Activated effector memory CD4-positive, alpha-beta T cell treated with anti-CD3 and anti-CD28 coated beads, Interleukin-2, amount 50 U/mL, for 16 hours (primary cell): ENCODE measurements around the gene DGLUCY.
A peak's percentile ranks its signal among the peaks of the same experiment; 100 is the strongest.
"Not testable (repeated sequence)": the region's sequence is repeated elsewhere in the genome, so short reads cannot be mapped to it uniquely, and the experiment has no call there.

ENCODE experiments used
- DNase-seq: peaks from one replicate; pipeline ENCODE4 v3.0.0-alpha.2; 2020

The DGLUCY gene

DNA sequence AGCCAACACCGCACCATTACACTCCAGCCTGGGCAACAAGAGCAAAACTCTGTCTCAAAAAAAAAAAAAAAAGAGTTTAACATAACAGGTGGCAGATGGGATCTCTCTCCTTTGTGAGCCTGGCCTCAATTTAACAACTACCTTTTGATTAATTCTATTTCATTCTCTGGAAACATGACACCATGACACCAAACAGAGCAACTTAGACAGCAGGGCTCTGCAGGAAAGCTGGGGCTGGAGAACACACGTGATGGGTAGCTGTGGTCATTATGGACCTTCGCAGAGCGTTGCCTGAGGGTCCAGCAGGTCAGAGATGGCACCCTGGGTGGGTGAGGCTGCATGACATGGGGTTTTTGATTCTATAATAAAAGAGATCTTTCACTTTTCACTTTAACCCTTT lies 1.7 kb upstream of the DGLUCY start:
- no peak for DNase-seq

DNA sequence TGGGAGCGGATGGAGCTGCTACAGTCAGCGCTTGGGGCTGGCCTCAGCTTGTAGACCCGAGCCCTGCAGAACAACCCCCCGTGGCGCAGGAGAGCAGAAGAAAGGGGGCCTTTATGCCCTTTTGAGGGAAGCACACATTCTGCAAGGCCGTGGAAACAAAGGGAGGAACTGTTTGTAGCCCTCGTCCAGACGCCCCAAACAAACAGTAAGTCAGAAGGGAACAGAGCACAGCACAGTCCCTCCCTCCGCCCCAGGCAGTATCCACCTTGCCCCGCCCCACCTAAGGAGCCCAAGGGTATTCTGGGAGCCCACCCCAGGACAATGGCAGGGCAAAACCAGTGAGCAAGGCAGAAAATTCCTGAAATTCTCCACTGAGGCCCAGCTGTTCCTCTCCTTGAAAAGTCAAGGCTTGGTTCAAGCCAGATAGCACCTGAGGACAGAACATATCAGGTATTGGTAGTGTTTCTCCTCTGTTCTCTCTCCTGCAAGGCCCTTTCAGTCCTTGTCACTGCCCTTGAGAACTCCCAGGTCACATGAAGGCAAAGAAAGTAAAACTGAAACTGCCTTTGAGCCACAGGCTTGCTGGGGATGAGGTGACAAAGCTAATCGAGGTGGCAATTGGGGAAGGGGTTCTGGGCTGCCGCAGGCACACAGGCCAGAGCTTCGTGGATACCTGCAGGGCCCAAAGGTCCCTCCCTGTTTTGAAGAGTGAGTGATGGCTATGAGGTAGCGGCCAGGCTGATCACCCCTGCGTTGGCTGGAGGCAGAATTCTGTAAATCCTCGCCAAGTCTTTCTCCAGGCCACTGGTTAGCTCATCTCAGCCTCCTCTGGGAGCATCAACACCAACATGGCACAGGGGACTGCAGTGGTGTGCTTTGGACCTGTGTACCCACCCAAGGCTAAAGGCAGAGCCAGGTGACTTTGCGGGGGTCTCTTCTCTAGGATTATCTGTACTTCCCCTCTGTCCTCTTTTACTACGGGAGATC lies 499 bp downstream of the DGLUCY start:
- peak; percentile 86 for DNase-seq

DNA sequence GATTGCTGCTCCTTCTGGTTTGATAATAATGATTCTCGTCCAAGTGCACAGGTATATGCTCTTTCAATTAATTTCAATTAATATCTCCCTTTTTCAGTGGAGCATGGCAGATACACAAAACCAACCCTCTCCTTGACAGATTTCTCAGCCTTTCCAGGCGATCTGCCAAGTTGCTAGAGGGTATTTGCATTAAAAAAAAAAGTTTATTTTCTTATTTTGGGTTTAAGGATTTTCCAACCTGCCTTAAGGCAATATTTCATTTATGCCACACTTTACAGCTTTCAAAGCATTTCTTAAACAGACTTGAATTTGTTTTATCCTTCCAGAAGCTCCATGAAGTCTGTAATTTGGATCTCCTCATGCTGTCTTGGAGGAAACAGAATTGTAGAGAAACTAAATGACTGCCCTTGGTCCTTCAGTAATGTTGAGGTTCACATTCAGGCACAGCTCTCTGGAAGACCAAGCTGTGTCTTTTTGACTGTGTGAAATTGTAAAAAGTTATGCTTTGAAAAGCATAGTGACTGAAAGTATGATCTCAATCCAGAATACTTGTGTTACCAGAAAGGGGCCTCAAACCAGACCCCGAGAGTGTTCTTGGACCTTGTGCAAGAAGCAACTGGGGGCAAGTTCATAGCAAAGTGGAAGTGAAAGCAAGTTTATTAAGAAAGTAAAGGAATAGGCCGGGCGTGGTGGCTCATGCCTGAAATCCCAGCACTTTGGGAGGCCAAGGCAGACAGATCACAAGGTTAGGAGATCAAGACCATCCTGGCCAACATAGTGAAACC lies 2.3 kb downstream of the DGLUCY start:
- DNase-seq = peak; percentile 64

DNA sequence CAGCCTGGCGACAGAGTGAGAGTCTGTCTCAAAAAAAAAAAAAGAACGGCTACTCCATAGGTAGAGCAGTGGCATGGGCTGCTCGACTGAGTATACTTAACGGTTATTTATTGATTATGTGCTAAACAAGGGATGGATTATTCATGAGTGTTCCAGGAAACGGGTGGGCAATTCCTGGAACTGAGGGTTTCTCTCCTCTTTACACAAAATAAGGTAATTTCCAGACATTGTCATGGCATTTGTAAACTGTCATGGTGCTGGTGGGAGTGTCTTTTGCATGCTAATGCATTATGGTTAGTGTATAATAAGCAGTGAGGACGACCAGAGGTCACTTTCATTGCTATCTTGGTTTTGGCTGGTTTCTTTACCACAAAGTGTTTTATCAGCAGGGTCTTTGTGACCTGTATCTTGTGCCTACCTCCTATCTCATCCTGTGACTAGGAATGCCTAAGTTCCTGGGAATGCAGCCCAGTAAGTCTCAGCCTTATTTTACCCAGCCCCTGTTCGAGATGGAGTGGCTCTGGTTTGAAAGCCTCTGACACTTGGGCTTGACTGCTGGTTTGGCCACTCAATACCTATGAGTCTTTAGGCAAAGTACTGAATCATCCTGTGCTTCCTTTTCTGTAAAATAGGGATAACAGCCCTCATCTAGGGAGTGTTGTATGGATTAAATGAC lies 3.2 kb downstream of the DGLUCY start:
- DNase-seq = peak; percentile 83

DNA sequence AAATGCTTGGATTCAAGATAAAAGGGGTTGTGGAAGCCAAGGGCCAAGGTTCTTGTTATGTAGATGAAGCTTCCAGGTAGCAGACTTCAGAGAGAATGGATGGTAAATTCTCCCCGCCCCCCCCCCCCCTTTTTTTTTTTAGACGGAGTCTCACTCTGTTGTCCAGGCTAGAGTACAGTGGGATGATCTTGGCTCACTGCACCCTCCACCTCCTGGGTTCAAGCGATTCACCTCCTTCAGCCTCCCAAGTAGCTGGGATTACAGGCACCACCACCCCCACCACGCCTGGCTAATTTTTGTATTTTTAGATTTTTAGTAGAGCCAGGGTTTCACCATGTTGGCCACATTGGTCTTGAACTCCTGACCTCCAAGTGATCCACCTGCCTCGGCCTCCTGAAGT lies 4.1 kb downstream of the DGLUCY start:
- no peak for DNase-seq

DNA sequence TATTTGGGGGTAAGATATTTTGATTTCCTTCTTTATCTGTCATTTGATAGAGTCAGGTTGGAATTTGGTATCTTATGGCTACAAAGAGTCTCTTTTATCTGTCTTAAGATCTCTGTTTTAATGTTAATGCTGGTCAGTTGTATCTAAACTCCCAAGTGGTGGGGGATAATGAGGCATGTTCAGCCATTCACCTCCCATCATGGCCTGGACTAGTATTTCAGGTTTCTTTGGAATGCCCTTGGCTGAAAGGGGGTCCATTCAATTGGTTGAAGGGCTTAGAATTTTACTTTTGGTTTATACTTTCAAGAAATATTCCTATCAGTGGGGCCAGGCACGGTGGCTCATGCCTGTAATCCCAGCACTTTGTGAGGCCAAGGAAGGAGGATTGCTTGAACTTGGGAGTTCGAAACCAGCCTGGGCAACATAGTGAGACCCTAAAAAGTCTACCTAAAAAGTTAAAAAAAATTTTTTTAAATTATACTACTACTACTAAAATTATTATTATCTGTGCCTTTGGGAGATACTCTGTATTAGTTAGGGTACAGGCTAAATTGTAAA lies 4.7 kb downstream of the DGLUCY start:
- no peak for DNase-seq

DNA sequence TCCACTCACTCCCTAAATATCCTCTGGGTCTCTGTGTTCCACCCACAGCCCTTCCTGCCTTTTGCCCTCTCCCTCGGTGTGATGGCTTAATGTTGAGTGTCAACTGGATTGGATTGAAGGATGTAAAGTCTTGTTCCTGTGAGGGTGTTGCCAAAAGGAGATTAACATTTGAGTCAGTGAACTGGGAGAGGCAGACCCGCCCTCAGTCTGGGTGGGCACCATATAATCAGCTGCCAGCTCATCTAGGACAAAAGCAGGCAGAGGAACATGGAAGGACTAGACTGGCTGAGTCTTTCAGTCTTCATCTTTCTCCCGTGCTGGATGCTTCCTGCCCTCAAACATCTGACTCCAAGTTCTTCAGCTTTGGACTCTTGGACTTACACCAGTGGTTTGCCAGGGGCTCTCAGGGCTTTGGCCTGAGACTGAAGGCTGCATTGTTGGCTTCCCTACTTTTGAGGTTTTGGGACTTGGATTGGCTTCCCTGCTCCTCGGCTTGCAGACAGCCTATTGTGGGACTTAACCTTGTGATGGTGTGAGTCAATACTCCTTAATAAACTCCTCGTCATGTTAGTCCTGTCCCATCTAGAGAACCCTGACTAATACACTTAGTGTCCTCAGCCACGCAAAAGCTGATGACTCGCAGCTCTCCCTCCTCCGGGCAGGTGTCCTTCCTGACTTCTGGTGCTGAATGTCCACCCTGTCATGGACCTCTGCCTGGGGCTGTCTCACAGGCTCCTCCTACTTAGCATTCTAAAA lies 5.9 kb downstream of the DGLUCY start:
- DNase-seq = no peak

DNA sequence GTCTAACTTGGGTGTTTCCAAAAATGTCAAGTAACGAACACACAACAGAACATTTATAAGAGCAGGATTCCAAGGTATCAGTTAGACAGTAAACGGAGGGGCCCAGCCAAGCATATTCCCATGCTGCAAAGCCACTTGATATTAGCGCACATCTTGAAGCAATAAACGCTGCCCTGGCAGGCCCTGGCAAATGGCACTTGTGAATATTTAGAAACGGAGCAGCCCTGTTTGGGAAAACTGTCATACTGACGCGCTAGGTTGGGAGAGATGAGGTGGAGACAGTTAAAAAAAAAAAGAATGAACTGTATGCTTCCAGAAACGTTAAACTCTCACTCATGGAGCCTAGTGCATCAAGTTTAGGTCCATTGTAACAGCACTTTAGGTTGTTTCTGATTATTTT lies 9.3 kb downstream of the DGLUCY start:
- DNase-seq = no peak

DNA sequence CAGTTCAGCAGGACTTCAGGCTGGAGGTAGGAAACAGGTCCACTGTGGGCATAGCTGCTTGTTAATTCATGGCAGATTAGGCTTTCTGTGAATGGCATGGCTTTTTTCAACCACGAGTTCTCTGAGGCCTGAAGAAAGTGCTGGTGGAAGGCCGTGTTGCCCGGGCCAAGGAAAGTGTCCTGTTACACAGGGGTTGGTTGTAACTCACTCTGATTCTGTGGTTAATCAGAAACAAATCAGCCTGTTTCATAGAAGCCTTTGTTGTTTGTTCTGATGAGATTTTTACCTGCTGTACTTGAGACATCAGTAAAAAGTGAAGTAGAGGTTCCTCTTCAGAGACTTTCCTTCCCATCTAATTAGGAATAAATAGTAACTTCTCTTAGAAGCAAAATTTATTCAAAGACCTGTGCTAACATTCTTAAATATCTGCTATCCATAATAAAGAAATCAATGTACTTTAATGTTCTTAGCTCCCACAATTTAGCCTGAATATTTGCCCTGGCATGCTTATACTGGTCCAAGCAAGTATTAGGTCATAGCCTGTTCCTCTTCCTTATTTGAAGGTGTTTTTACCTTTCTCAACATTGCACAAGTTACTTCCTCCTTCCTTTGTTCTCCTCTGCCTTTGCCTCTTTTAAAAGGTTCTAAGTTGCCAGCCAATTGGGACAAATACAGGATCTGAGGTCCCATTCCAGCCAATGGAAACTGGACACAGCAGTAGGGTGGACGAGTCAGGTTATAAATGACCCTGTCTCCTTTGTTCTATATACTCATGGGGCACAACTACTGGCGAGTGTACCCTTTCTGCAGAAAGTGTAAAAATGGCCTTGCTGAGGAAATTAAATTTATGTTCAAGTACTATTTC lies 10.8 kb downstream of the DGLUCY start:
- DNase-seq = not testable (repeated sequence)

DNA sequence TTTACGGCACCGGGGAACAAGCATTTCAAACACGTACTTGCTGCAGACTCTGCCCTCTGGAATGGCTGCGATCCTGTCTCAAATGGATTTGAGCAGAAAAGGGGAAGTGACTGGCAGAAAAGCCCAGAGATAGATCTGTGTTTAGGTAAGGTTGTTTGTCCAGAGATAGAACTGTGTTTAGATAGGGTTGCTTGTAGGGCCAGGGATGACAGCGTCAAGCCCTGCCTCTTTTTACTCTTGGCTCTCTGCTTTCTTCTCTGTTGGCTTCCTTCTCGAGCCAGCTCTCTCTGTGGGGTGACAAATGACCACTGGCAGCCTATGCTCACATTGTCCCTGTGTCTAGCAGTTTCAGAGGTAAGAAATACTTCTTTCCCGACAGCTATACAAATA lies 11.4 kb downstream of the DGLUCY start:
- no peak for DNase-seq

DNA sequence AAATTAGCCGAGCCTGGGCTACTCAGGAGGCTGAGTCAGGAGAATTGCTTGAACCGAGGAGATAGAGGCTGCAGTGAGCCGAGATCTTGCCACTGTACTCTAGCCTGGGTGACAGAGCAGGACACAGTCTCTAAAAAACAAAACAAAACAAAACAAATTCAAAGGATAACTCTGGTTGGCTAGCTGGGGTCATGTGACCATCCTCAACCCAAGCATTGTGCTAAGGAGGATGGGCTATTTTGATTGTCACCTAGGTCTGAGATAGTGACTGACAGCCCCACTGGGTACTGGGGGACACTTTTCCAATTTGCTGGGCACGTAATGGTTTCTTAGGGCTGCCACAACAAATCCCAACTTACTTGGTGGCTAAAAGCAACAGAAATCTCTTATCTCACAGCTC lies 11.9 kb downstream of the DGLUCY start:
- no peak for DNase-seq

DNA sequence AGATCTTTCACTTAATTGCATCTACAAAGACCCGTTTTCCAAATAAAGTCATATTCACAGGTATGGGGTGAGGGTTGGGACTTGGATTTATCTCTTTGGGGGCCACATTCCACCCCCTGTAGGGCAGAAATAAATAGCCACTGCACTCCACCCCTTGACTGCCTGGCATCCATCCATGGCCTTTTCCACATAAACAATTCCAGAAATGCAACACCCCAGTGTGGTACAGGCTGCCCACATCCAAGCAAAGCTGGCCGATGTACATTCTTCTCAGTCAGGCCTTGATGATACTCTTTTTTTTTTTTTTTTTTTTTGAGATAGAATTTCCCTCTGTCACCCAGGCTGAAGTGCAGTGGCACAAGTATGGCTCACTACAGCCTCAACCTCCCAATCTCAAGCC lies 12.9 kb downstream of the DGLUCY start:
- DNase-seq = no peak

DNA sequence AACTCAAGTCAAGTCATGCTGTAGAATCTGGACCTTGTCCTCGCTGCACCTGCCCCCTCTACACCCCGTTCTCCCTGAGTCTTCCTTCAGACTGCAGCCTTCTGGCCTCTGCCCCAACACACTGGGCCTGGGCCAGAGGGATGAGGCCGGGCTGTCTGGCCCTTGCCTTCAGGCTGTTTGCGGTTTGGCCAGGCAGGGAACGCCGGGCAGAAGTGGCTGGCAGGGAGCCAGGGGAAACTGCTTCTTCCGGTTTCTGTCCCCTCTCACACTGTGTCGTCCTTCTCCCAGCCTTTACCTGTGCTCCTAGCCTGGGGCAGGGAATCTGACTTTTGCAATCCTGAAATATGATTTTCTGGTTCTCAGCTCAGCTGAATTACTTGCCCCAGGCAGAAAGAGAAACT lies 13.5 kb downstream of the DGLUCY start:
- no peak for DNase-seq

DNA sequence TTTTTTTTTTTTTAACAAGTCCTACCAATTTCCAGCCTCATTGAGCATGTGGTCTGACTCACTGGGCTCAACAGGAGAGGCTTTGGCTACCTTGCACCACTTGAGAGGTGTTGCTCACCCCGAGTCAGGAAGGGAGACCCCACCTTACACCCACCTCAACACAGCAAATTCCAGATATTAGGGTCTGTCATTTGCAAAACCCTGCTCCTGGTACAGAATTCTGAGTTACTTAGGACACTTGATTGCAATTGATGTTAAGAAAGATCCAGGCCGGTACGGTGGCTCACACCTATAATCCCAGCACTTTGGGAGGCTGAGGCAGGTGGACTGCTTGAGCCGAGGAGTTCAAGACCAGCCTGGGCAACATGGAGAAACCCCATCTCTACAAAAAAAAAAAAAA lies 14.1 kb downstream of the DGLUCY start:
- DNase-seq = no peak

DNA sequence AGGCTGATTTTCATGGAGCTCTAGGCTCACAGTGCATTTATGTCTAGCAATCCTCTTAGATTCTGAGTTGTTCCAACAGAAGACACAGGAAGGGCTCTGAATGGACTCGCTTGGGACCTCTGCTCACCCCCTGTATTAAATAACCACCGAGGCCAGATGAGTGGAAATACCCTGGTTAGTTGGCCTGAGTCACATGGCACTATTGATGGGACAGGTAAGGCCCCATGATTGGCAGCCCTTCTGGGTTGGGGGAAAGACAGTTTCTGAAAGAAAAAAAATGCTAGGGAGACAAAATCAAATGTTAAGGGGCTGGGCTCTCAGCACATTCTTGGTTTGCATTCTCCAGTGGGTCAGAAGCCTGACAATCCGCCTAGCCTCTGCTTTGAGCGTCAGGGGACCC lies 14.8 kb downstream of the DGLUCY start:
- no peak for DNase-seq

DNA sequence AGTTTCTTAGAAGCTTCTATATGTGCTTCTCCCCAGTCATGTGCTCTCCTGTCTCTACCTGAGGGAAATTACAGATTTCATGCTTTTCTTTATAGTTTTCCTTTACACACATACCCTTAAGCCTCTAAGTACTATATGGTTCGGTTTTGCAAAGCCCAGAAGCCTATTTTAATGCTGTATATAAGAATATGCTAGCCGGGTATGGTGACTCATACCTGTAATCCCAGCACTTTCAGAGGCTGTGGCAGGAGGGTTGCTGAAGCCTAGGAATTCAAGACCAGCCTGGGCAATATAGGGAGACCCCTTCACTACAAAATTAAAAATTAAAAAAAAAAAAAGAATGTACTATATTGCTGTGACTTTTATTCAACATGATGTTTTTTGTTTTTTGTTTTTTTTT lies 15.4 kb downstream of the DGLUCY start:
- no peak for DNase-seq

DNA sequence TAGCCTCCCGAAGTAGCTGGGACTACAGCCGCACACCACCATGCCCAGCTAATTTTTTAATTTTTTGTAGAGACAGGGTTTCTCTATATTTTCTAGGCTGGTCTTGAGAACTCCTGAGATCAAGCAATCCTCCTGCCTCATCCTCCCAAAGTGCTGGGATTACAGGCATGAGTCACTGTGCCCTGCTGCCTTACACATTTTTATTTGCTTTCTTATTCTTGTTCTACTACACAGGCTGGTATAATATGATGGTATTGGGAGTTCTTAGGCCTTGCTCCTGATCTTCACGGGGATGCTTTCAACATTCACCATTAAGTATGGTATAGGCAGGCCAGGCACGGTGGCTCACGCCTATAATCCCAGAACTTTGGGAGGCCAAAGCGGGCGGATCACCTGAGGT lies 21.2 kb downstream of the DGLUCY start:
- DNase-seq = no peak

DNA sequence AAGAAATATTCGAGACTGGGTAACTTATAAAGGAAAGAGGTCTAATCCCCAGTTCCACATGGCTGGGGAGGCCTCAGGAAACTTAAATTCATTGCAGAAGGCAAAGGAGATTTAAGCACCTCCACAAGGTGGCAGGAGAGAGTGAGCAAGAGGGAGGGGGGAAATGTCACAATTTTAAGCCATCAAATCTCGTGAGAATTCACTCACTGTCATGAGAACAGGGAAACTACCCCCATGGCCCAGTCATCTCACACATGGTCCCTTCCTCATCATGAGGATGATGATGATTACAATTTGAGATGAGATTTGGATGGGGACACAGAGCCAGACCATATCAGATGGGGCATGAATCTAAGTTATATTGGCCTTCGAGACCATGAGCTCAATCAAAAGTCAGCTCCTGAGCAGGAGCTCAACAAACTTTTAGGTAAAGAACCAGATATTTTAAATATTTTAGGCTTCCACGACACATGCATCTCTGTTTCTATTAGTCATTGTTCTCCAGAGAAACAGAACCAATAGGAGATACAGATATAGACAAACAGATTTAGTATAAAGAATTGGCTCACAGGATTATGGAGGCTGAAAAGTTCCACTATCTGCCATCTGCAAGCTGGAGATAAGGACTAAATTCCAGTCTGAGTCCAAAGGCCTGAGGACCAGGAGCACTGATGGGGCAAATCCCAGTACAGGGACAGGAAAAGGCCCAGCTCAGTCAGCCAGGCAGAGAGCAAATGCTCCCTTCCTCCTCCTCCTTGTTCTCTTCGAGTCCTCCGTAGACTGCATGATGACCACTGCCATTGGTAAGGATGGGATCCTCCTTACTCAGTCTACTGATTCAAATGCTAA lies 24.9 kb downstream of the DGLUCY start:
- DNase-seq = peak; percentile 70

DNA sequence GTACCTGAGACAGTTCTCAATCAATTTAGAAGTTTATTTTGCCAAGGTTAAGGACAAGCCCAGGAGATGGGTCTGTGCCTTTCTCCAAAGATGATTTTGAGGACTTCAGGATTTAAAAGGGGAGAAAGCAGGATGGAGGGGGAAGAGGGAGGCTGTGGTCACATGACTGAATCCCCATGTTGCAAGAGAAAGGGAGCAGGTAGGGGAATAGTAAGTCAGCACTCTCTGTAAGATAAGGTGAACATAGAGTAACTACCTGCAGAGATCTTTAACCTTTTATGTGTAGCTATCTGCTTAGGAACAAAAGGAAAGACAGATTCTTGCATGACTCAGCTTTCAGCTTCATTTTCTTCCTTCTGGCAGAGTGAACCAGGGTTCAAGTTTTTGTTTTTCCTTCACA lies 25.9 kb downstream of the DGLUCY start:
- DNase-seq = no peak

DNA sequence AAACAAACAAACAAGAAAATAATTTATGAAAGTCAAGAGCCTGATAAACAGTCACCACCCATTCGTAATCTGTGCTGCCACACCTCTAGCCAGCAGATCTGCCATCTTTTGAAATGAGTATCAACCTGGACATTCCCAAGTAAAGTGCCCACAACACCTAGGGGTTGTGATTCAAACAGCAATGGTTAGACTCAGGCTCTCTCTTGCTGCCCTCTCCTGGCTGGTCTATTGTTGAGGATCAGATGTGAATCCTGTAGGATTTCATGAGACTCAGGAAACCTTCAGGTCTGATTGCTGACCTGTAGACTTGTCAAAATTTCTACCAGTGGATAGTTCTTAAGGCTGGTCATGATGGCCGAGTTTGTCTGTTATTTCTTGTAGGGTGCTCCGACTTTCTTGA lies 26.8 kb downstream of the DGLUCY start:
- DNase-seq = no peak
